HG02610 (cell line): ENCODE measurements around the gene CAST.

ENCODE experiments used
- ATAC-seq: cut with Tn5 transposase; IDR thresholded peaks from one replicate; pipeline ENCODE4 v1.9.1; 2021; ENCODE audit warnings: mild to moderate bottlenecking, moderate library complexity; ENCODE audit not compliant: unreplicated experiment

CAST gene

DNA sequence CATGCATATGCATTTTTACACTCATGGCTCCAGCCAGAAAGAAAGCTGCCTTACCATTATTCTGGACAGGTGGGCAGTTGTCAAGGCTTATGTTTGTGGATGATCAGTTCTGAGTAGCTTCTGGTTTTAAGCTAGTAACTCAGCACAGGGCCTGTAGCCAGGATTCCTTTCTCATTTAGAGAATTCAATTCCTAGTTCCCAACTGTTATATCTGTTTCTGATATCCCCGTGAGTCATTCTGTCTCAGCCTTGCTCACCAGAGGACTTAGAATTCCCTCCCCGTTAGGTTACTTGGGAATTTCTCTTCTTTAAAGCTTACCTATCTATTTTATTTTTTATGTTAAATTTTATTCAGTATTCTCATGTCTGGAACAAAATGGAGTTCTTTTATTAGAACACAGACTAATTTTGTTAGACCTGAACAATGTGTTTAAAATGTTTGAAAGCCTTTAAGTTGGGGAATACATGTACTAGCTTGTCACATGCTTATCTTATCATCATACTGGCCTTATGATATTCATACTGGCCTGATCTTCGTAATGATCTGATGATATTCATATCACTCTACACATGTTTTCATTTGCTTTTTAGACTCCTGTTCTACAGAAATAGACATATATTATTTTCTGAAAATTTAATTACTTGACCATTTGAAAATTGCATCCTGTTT is 47.1 kb downstream of the CAST start:
- ATAC-seq, result no peak

- ATAC-seq, result no peak
These were observed 50.0 kb downstream of the CAST start for GRCh38 chr5:96712100-96712746.

DNA sequence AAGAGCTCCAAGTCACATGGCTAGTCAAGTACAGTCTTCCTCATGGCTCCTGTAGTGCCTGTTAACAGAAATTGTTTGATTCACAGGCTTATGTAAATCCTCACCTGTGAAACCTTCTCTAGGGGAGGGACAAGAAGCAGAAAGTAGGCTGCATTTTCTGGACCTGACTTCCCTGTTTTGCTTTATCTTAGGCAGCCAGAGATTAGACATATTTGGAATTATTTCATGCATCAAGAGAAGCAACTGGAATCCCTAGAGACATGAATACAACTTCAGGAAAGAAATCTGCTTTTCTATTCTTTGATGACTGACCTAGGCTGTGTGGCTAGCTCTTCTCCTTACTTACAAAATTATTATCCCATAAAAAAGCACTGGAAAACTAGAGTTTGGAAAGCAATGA is 52.3 kb downstream of the CAST start:
- ATAC-seq, result no peak

- ATAC-seq, result peak; percentile 73
These were observed 52.8 kb downstream of the CAST start for GRCh38 chr5:96714951-96715451.

- no peak for ATAC-seq
These were observed 53.8 kb downstream of the CAST start for GRCh38 chr5:96716007-96716406.

- ATAC-seq, result no peak
These were observed 54.5 kb downstream of the CAST start for GRCh38 chr5:96716716-96717115.

- ATAC-seq, result no peak
These were observed 55.7 kb downstream of the CAST start for GRCh38 chr5:96717874-96718273.

DNA sequence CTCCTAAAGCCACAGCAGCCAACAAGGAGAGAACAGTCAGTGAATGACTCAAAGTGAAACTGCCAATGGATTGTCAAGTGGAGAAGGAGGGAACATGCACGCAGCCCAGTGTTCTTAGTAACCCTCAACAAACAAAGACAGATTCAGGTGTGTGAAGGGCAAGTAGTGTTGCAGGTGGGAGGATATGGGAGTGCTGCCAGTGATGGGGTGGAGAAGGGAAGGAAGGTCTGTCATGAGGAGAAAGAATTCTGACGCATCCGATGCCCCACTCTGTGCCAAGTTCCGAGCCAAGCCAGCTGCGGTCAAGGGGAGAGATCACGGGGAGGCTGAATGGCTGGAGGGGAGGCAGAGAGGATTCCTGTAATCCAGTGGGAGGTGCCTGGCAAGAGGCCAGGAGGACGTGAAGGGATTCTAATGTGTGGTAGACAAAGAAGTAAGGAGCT is 56.5 kb downstream of the CAST start:
- ATAC-seq, result no peak

DNA sequence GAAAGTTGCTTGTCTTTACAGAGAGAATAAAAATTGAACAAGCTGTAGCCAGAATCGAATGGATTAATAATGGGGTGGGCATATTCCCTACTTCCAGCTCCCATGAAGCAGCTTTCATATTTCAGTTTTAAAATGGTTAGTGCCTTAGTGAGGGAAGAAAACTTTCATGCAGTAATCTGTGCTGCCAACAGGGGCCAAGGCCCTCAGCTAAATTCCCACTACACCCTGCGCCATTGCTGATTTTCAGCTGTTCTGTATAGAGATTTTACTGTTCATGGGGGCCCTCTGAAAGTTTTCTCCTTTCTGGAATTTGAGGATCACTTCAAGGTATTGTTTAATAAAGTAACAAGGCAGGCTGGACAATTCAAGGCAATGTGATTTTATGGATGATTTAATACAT is 58.2 kb downstream of the CAST start:
- no peak for ATAC-seq

DNA sequence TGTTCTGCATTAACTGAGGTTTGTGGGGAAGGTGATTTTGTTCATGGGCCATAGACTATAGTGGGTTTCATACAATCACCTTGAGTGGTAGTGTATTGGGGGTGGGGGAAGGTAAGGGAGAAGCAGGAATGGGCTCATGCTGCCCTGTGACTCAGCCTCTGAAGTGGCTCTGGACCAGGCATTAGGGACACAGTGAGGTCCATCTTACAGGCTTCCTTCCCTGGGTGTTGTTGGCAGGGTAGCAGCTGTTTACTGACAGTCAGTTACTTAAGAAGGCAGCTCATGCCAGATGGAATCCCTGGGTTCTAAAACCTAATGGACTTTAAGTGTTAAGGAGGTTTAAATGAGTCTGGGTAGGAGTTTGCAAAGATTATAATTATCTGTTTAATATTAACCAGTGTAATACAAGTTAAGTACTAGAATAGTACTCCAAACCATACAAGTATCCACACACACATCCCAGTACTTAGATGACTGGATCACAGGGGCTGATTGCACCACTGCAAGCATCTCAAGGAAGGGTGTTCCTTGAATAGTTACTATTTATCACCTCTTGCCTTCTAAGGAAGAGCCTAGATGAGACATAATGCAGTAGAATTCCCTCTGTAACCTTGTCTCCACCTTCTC is 59.3 kb downstream of the CAST start:
- no peak for ATAC-seq

- no peak for ATAC-seq
These were observed 63.1 kb downstream of the CAST start for GRCh38 chr5:96725257-96725656.

DNA sequence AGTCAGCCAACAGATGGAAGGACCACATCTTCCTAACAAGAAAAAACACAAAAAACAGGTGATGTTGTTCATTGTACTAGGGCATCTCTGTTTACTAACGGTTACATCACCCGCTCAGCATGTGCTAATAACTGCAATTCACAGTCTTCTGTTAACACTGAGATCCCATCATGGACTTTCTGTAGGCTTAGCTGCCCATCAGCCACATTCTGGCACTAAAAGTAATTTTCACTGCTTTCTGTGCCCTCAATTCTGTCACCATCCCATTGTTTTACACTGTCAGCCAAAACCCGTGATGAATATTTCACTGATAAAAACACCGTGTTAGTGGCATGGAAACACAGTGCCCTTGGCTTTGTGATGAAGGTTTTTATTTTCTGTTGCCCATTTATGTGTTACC is 64.6 kb downstream of the CAST start:
- no peak for ATAC-seq

DNA sequence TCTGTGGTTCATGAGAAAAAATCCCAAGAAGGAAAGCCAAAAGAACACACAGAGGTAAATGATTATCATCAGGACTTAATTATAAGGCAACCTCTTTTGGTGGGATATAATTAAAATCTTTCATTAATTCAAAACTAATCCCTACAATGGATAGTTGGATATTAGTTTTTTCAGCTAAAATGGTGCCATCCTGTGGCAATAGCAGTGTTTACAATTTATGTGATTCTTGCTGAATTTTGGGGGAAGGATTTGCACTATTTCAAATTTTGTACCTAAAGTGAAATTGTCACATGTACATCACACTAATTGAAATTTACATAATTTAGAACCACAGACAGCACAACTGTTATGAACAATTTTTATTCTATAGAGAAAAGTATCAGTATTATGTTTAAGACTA is 67.0 kb downstream of the CAST start:
- no peak for ATAC-seq

- no peak for ATAC-seq
These were observed 68.4 kb downstream of the CAST start for GRCh38 chr5:96730586-96730985.

GRCh38 chr5:96733771-96734500 is 71.8 kb downstream of the CAST start:
- ATAC-seq, result no peak

- no peak for ATAC-seq
These were observed 72.7 kb downstream of the CAST start for GRCh38 chr5:96734871-96735325.

DNA sequence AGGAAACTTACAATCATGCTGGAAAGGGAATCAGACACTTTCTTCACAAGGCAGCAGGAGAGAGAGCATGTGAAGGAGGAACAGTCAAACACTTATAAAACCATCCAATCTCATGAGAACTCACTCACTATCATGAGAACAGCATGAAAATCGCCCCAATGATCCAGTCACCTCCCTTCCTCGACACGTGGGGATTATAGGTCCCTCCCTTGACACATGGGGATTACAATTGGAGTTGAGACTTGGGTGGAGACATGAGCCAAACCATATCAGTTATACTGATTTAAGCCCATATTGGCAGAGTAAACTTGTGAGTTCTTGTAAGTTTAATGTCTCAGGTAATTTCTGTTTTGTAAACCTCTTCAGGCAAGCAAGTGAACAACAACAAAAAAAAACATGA is 74.8 kb downstream of the CAST start:
- no peak for ATAC-seq

GRCh38 chr5:96741106-96741505 is 78.9 kb downstream of the CAST start:
- no peak for ATAC-seq

DNA sequence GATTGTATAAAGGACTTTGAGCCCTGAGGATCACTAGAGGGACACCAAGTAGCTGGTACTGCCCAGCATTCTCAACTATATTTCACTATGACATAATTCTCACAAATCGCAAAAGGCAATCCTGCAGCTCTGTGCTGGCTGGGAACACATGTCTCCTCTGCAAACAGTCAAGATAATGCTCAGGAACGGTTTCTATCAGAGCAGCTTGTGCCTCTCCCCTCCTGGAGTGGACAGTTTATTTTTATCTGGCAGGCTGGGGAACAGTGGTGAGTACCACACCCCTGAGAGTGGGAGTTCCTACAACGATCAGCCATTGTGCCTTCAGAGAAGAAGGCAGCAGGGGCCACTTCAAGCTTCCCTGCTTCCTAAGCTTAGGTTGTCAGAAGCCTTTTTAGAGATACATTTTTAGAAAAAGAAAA is 79.7 kb downstream of the CAST start:
- ATAC-seq, result no peak

DNA sequence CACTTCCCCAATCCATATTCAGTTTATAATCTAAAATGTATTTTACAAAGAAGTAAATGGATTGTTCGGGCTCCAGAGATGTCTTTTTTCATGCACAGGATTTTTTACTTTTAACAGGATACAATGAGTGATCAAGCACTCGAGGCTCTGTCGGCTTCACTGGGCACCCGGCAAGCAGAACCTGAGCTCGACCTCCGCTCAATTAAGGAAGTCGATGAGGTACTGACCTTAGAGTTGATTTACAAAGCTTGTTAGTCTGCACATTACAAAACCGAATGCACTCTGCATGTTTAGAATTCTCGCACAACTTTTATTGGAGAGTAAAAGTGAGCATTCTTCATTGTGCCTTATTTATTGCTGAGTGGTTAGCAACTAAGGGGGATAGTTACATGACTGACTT is 80.4 kb downstream of the CAST start:
- ATAC-seq, result no peak

DNA sequence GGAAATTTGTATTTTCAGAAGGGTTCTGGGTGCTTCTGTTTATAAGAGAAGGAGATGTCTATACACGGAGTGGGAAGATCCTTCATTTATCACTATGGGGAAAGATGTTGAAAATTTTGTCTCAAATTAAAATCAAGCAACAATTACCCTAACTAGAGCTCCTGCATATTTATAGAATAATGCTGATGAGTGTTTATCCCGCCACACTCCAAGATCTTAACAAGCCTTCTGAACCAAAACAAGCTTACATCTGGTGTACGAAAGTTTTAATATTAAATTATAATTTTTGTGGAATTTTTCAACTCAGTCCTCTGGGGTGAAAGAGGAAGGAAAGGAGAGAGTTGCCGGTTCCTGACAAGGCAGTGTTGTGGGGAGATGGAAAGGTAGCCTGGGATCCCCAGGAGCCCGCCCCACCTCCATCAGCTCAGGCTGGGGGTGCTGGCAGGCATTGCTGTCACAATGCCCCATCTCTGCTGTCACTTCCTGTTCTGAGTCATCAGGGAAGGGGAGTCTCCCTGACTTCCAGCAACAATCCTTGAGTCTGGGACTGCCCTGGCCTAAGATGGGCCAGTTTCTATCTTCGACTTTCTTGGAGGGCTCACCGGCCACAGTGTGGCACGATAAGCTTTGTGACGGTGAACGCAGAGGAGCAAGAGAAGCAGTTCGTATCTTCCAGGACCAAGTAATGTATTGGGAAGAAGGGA is 81.0 kb downstream of the CAST start:
- ATAC-seq, result no peak
